MM.1S (cell line): ENCODE results near the gene STX16.

ENCODE experiments used
- EZH2 ChIP-seq: fragments of 300-600 bp; sonication (generic); optimal IDR thresholded peaks from 2 replicates; pipeline ENCODE3; 2017; ENCODE audit warnings: low read depth, mild to moderate bottlenecking, antibody characterized with exemption, low read length, mixed read lengths
- TF ChIP-seq, protein P1 (sequence below): fragments of 300-600 bp; sonication (generic); IDR thresholded peaks from 2 replicates; pipeline ENCODE4 v1.5.1; 2016; ENCODE audit warnings: antibody characterized with exemption, low read length, mixed read lengths

DNA sequence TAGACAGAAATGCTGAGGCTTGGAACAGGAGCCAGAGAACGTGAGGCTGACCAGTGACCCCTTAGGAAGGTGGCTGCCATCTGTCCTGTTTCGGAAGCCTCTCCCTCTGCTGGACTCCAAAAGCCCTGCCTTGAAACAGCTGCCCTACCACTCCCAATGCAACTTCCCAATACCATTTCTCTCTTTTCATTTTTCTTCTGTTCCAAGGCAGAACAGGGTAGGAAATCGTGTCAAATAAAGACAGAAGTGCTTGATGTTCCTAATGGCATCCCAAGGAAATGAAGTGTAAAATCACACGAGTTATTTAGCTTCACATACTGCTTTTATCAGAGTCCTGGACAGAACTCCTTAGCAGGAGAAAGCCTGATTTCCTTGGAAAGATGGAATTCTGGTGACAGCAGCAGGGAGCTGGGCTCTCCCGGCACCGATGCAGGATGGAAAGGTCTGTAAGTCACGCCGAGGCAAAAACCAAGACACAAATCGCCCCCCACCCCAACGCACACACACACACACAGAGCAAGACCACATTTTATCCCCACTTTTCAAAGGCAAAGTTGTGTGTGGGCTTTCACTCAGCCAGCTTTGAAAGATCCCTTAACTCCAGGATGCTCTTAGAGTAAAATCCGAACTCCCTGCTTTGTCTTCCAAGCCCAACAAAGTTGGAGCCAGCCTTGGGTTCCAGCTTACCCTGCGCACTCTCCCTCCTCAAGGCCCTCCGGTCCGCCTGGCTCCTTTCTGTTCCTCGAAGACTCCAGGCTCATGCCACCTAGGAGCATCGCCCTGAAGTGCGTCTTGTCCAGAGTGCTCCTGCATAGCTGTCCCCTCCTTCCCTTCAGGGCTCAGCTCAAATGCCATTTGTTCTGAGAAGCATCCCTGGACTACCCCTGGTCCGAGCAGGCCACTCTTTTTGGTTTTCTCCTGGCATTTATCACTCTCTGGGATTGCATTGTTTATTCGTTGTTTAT lies 11.6 kb upstream of the STX16 start:
- TF ChIP-seq EZH2 = no peak
- TF ChIP-seq, protein P1, sequence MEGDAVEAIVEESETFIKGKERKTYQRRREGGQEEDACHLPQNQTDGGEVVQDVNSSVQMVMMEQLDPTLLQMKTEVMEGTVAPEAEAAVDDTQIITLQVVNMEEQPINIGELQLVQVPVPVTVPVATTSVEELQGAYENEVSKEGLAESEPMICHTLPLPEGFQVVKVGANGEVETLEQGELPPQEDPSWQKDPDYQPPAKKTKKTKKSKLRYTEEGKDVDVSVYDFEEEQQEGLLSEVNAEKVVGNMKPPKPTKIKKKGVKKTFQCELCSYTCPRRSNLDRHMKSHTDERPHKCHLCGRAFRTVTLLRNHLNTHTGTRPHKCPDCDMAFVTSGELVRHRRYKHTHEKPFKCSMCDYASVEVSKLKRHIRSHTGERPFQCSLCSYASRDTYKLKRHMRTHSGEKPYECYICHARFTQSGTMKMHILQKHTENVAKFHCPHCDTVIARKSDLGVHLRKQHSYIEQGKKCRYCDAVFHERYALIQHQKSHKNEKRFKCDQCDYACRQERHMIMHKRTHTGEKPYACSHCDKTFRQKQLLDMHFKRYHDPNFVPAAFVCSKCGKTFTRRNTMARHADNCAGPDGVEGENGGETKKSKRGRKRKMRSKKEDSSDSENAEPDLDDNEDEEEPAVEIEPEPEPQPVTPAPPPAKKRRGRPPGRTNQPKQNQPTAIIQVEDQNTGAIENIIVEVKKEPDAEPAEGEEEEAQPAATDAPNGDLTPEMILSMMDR = no peak
